Activated T-helper 1 cell treated with anti-CD3 and anti-CD28 coated beads, Interleukin-2, amount 50 U/mL, for 16 hours (primary cell): Measurements from ENCODE around the gene FAM210B.
"Not testable (repeated sequence)": the region's sequence is repeated elsewhere in the genome, so short reads cannot be mapped to it uniquely, and the experiment has no call there.

ENCODE experiments used
- DNase-seq, 2 donors: peaks; one replicate each; pipeline ENCODE4 v3.0.0-alpha.2; 2020; ENCODE audit warnings: low read depth in 1 of 2, low spot score in 1 of 2

Gene FAM210B, protein sequence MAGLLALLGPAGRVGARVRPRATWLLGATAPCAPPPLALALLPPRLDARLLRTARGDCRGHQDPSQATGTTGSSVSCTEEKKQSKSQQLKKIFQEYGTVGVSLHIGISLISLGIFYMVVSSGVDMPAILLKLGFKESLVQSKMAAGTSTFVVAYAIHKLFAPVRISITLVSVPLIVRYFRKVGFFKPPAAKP

DNA sequence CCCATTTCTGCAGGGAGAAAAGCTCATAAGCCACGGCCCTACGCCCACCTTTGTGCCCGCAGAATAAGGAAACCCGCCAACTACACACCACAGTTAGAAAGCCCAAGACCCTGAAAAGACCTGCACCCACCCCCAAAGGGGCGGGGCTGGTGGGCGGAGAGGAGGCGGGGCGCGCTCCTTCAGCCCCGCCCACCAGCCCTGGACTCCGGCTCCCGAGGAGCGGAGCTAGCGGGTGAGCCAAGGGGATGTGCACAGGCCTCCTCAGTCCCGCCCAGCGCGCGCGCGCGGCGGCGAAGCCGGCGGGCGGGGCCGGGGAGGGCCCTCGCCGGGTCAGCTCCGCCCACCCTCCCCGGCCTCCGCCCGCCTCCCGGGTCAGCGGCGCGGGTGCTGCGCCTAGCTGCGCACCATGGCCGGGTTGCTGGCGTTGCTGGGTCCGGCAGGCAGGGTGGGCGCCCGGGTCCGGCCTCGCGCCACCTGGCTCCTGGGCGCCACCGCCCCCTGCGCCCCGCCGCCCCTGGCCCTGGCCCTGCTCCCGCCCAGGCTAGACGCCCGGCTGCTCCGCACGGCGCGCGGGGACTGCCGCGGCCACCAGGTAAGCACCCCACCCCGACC lies at the start of gene FAM210B:
Gene FAM210B, plus strand, starts transcription at position 375 of the 612 bp plus-strand sequence. Its CDS starts 32 bp downstream, at position 407.
- DNase-seq, result peak; percentile 59 to 77

DNA sequence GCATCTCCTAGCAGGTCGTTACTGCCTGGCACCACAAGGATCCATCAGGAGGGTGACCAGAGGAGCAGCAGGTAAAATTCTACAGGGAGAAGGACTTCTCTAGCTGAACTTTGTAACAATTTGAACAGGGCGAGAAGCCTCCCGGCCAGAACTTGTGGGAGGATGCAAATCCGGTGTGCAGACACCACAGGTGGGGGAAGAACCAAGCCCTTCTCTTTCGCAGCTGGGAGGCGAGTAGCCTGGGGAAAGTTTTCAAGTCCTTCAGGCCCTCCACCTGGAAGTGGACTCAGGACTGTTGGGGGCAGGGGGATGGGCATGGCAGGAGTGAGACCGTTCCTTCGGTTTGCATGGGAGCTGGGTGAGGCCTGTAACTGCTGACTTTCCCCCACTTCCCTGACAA lies 42.7 kb upstream of the FAM210B start:
- DNase-seq, result no peak

DNA sequence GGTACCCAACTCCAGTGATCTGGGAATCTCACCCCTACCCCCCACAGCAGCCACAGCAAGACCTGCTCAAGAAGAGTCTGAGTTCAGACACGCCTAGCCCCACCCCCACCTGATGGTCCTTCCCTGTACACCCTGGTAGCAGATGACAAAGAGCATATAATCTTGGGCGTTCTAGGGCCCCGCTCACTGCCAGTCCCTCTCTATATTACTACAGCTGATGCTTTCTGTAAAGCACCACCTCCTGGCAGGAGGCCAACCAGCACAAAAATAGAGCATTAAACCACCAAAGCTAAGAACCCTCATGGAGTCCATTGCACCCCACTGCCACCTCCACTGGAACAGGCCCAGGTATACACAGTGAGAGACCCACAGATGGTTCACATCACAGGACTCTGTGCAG lies 42.3 kb upstream of the FAM210B start:
- DNase-seq, result no peak

DNA sequence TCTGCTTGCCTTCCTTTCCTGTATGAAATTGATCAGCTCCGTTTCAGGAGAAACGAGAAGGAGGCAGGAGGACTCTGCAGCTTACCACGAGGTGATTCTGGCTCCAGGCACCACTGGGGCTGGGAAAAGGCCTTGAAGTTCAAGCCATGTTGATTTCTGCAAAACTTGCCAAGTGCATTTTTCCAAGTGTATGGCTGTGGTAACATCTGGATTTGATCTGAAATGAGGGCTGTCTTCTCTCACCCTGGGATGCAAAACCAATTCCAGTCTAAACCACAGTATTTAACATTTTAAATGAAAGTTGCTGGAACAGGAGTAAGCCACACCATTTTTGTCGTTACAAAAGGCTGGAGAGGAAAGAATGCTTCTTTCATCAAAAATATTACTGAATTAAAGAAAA lies 36.1 kb upstream of the FAM210B start:
- no peak for DNase-seq

DNA sequence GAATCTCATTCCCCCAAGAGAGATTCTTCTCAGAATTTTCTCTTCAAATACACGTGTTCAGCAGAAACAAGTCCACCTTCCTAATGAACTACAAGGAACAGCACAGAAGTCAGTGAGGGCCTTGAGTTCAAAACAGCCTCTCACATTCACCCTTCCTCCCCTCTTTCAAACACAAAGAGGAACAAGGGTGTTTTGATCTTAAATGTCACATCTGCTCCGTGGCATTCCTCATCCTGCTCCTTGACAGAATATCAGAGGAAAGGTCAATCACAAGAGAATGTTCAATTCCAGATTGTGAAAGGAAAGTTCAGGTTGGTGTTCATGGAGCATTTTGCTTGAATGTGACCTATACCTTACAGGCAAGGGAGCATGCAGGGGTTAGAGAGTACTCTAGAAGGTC lies 35.6 kb upstream of the FAM210B start:
- DNase-seq, result no peak

DNA sequence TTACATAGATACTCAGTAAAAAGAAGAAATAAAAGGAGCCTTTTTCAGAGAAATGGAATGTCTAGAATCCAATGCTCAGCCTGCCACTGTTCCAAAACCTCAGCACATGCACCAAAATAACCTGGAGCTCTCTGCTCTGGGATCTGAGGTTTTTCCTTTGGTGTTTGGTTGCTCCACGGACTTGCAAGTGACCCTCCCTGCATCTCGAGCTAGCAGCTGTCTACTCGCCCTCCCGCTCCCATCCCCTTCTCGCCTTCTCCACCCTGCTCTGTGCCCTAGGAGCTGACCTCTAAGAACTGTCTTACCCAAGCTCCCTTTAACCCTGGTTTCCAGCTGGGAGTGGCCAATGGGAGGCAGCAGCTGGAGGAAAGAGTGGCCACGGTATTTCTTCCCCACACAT lies 35.1 kb upstream of the FAM210B start:
- DNase-seq, result no peak

DNA sequence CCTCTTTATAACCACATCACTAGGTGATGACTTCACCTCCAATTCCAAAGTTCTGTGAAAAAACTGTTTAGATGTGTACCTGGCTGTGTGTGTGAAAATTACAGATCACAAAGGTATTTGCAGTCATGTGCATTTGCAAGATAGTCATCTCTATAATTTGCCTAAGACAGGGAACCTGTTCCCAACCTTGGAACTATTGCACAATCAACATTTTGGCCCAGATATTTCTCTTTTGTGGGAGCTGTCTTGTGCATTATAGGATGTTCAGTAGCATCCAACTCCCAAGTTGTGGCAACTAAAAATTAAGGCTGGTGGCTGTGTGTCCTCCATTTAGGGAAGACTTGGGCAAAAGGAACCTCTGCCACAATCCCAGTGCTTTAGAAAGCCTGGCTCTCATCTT lies 34.0 kb upstream of the FAM210B start:
- no peak for DNase-seq

DNA sequence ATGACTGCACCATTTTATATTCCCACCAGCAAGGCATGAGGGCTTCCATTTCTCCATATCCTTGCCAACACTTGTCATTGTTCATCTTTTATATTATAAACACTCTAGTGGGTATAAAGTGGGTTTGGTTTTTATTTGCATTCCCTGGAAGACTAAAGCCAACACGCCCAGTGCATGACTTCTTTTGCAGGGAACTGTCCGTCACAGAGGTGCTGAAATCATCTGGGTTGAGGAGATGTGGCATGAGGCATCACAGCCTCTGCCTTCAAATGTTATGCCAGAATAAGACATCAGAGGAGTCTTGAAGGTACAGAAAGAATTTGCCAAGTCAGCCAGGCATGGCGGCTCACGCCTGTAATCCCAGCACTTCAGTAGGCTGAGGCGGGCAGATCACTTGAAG lies 29.9 kb upstream of the FAM210B start:
- DNase-seq, result no peak

DNA sequence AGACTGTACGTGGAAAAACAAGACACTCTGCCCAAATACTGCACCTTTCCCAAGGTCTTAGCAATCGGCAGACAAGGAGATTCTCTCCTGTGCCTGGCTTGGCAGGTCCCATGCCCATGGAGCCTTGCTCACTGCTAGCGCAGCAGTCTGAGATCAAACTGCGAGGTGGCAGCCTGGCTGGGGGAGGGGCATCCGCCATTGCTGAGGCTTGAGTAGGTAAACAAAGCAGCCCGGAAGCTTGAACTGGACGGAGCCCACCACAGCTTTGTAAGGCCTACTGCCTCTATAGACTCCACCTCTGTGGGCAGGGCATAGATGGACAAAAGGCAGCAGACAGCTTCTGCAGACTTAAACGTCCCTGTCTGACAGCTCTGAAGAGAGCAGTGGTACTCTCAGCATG lies 22.1 kb upstream of the FAM210B start:
- DNase-seq, result not testable (repeated sequence)

DNA sequence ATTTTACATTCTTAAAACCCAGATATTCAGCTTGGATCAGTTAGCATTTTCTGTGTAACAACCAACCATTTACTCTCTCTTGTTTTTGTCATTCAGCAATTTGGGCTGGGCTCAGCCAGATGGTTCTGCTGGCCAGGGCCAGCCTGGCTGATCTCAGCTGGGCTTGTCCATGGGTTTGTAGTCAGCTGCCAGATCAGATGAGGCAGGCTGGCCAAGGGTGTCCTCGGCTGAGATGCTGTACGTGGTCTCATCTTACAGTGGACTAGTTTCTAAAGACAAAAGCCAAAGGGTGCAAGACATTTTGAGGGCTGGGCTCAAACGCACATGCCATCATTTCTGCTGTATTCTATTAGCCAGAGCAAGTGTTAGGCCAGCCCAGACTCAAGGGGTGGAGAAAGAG lies 16.0 kb upstream of the FAM210B start:
- DNase-seq, result no peak

DNA sequence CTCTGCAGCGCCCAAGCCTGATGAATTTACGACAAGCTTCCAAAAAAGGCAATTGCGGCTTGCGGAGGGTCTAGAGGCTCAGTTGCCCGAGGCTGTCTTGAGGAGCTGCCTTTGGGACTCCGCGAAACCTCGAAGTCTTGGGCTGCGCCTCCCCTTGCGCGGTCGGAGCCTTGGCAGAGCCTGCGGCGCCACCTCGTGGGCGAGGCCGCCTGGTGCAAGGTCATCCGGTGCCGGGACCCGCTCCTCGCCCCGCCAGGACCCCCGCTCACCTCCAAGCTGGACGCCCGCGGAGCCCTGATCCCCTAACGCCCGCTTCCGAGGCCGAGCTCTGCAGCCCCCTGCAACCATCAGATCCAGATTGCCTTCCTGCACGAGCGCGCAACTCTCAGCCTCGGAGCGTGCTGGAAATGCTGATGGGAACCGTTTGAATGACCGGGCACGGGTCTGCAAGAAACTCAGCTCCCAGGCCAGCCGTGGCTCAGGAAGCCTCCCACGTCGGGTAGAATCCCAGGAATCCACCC lies 14.9 kb upstream of the FAM210B start:
- DNase-seq, result no peak

DNA sequence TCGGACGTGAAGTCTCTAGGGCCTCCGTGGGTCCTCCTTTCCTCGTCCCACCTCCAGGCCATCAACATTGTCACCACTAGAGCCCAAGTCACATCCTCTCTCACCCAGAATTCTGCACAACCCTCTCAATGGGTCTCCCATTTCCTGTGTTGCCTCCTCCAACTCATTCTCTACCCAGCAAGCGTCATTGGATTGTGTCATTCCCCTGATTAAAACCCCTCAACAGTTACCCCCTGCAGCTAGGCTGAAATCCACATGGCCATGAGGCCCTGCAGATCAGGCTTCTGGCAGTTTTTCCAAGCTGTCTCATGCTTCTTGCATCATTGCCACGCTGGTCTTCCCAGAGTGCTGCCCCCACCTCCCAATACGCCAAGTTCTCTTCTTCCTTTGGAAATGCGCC lies 12.9 kb upstream of the FAM210B start:
- no peak for DNase-seq

DNA sequence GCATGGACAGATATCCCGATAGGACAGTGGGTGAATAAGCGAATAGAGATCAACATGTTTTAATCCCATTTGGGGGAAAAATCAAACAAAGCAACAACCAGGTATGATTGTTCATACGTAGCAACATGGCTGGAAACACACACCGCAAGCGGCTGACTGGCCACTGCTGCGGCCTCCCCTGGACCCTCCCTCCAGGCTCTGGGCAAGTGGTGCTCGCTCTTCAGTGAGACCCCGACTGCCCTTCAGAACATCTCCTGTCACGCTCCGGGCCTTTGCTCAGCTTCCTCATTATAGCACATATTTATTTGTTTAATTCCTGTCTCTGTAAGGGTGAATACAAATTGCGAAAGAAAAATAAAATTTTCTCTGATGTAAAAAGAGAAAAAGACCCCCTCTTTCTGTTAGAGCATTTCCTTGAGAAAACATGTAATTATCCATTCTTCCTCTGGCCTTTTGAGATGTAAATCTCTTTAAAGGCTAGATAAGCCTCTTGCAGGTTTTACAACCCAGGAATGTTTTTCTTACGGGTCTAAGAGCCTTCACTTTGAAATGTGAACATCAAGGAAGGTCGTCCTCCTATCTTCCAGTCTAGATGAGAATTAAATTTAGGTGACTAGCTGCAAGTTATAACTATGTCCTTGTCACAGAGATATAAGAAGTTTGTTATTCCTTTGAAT lies 11.0 kb upstream of the FAM210B start:
- DNase-seq, result no peak

DNA sequence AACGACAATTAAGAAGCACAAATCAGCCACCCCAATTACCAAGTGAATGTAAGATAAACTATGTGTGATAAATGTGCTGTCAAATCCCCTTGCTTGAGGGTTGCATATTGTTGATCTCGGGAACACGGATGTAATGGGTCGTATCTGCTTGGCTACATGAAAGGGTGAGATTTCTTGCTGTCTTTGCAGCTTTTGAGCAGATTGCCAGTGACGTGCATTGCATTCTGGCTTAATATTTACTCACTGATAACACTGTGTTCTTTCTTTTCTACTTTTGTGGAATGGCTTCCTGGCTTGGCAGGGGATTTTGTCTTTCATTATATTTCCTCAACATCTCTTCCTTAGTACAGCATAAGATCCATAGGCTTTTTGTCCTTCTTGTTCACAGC lies 10.5 kb upstream of the FAM210B start:
- no peak for DNase-seq

DNA sequence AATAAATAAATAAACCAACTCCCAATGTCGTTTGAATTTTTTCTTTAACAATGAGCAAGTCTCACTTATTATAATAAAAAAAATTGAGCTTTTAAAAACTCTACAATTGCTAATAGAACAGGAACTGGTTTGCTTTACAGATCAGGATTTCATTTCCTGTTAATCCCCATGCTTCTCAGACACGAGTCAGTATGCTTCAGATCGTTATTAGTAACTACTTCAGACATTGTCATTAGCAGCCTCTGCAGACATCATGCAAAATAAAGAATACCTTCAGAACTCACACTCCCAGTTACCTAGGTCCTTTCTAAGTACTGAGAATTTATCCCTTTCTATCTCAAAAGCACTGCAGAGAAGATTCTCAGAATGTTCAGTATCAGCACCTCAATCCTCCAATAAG lies 10.0 kb upstream of the FAM210B start:
- DNase-seq, result no peak

DNA sequence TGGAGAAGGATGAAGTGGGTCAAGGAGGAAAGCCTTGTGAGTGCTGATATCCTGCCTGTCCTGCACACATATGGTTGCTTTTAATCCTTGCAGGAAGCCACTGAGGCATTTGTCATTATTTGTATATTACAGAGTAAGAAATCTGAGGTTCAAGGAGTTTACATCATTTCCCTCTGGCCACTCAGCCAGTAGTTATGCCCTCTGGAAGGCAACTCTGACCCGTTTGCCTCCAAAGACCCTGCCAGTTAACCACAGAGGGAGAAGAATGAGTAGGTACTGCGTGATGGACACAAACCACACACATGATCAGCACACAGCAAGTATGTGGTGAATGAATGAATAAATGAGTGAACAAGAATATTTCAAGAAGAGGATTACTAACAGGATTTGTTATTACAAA lies 7.9 kb upstream of the FAM210B start:
- no peak for DNase-seq

DNA sequence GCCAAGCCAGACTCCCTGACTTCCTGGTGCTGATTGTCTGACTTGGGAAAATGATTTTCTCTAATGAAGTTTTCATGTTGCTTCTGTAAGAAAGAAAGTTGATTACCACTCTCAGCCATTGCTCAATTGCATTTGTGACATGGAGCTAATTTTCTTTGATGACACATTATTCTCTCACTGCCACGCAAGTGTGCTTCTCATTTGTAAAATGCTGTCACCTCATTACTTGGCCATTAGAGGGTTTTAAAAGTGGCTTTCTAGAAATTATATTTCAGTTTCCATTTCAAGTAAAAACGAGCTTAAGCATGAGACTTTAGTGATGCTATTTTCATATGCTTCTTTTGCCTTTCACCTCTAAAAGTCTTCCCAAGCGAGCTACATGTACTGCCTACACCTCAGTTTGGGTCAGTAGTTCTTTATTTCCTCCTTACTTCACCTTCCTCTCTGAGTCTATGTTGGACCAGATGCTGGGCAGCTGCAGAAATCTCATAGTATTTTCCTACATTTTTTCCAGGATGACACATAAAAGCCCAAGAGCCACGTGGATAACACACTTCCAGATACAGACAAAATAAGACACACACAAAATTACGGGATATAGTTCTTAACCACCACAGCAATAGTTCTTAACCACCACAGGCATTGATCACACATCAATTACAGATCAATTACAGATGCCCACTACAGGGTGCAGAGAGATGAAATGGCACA lies 6.3 kb upstream of the FAM210B start:
- no peak for DNase-seq

DNA sequence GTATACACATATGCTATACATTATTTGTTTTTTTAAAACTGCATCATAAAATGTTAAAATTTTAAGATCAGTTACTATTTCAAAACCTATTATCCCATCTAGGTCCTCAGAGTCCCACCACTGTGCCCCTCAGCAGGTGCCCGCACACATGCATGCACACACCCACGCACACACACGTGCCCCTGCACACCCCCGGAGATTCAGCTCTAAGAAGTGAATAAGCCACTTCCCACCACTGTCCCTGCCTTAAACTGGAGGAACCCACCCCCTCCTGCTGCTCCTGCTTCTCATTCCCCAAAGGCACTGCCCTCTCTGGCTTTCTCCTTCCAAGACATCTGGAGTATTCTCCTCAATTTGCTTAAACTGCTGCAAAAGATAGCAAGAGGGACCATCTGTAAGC lies 5.4 kb upstream of the FAM210B start:
- DNase-seq, result no peak

DNA sequence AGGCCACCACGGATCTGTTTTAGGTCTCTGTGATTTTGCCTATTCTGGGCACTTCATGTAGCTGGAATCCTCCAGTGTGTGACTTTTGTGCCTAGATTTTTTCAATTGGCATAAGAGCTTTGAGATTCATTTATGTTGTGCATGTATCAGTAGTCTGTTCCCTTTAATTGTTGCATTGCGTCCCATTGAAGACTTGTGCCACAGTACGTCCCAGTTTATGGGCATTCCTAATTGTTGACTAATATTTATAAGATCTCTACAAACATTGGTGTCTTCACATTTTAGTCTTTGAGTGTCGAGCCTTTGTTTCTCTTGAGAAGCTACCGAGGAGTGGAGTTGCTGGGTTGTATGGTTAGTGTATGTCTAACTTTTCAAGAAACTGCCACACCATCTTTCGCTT lies 704 bp upstream of the FAM210B start:
- no peak for DNase-seq

DNA sequence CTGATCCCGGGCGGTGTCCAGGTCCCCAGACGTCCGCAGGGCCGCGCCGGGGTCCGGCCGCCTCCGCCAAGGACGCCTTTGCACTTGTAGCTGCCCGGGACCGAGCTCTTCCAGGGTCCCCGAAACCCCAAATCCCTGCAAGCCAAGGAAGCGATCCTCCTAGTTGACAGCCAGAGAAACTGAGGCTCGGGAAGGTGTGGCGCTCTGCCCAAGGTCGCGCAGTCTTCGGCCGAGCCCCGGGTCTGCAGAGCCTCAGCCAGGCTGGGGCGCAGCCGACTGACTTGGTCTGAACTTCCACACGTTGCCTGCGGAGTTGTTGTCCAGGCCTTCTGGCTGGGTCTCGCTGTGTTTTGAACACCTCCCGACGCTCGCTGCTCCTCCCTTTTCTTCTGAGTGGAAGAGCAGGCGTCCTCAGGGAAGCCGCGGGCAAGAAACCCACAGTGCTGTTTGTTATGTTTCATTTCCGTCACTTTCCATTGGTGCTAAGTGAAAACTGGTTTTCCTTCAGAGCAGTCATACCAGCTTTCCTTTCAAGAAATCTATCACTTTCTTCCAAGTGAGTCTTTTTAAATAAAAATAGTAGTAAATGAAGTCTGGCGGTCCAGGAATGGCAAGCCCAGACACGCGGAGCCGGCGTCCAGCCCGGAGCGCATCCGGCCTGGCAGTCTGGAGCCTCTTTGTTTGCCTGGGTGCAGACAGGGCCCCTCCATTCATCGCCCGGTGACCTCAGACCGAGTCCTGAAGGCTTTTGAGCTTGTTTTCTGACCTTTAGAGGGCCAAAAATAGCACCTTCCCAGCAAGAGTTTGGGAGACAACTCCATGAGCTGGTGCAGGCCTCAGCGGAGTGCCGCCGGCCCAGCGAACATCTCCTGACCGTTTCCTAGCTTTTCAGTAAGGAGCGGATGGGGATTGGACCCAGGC lies 698 bp downstream of the FAM210B start:
- DNase-seq, result no peak
